K562 (cell line): ENCODE results near the gene BOLL. TPM values are rescaled to one million over a fixed set of nuclear protein-coding genes. Genes with fewer than 3 reads are reported as not detected.

Experiments used
- ATAC-seq: fragments of 200-7000 bp; cut with Tn5 transposase; 3 replicates; pipeline ENCODE4 v1.9.1; 2020; ENCODE audit warnings: moderate library complexity
- BruUV-seq: library from RNA; stranded (reverse); fragments of 400-500 nt; replicated peaks from 2 replicates; lab custom pipeline; 2021; lab: Mats Ljungman, UMichigan
- CTCF ChIA-PET: fragments of 300-600 bp; formaldehyde crosslinking; extraction: SDS; loops from one replicate; lab custom pipeline; 2021; ENCODE audit warnings: low intra/inter-chr PET ratio; lab: Yijun Ruan, JAX
- POLR2A ChIA-PET: fragments of 300-600, 350-650 bp; sonication (Branson Sonifier 250); formaldehyde crosslinking; extraction: SDS; loops from one replicate; lab custom pipeline; 2021; ENCODE audit warnings: antibody characterized with exemption, inconsistent platforms; lab: Yijun Ruan, JAX
- DNase-seq, 4 experiments: peaks; one replicate each; pipeline versions ENCODE4 v3.0.0 to v3.0.0-alpha.2; 2011 to 2018; ENCODE audit warnings: low spot score in 3 of 4, mixed read lengths in 3 of 4; ENCODE audit errors: extremely low read depth in 1 of 4
- FAIRE-seq: peaks from 2 replicates; lab custom pipeline; 2011; peaks lifted over from hg19 to GRCh38; lab: Jason Lieb, UNC
- H2AFZ ChIP-seq: 2 replicates; pipeline ENCODE4 v1.6.0; 2011; ENCODE audit warnings: low read depth, low read length, control low read depth, inconsistent platforms
- H3K27ac ChIP-seq: fragments of 200-600 bp; 3 replicates; pipeline ENCODE4 v1.8.0; 2011; ENCODE audit warnings: low read depth, mild to moderate bottlenecking, control low read depth, inconsistent platforms, low read length, moderate library complexity, mixed read lengths; ENCODE audit errors: extremely low read depth
- H3K27me3 ChIP-seq, 2 experiments: fragments of 300-600 bp in 1 of 2; 2 replicates in 1 of 2; 3 replicates in 1 of 2; pipeline versions ENCODE4 v1.6.0 to v1.8.0; 2011; ENCODE audit warnings: inconsistent platforms in 2 of 2, low read length in 2 of 2, mild to moderate bottlenecking in 1 of 2, mixed read lengths in 1 of 2, moderate library complexity in 1 of 2; ENCODE audit not compliant: control insufficient read depth in 2 of 2, insufficient read depth in 2 of 2
- H3K36me3 ChIP-seq: fragments of 300-600 bp; 3 replicates; pipeline ENCODE4 v1.8.0; 2011; ENCODE audit warnings: mild to moderate bottlenecking, low read length, inconsistent platforms; ENCODE audit not compliant: control insufficient read depth, insufficient read depth
- H3K4me1 ChIP-seq, 2 experiments: fragments of 200-600 bp in 1 of 2; replicated peaks in 1 of 2; 2 replicates in 1 of 2; 3 replicates in 1 of 2; pipeline versions ENCODE4 v1.5.1 to v1.8.0; 2011; ENCODE audit warnings: inconsistent platforms in 2 of 2, low read length in 2 of 2, mild to moderate bottlenecking in 1 of 2, mixed read lengths in 1 of 2, moderate library complexity in 1 of 2; ENCODE audit not compliant: control insufficient read depth in 2 of 2, insufficient read depth in 2 of 2
- H3K4me2 ChIP-seq: 2 replicates; pipeline ENCODE4 v1.6.1; 2011; ENCODE audit warnings: low read length, control low read depth, inconsistent platforms, mixed read lengths; ENCODE audit not compliant: insufficient read depth
- H3K4me3 ChIP-seq: fragments of 200-600 bp; sonication (generic), shearing (Covaris generic); 2 replicates; pipeline ENCODE4 v1.5.1; 2016; ENCODE audit warnings: control low read depth, inconsistent platforms
- H3K79me2 ChIP-seq: fragments of 200-600 bp; 3 replicates; pipeline ENCODE4 v1.8.0; 2011; ENCODE audit warnings: low read length, inconsistent platforms; ENCODE audit not compliant: control insufficient read depth, insufficient read depth
- H3K9ac ChIP-seq, 2 experiments: 2 replicates each; pipeline versions ENCODE4 v1.6.0 to v1.6.1; 2011; ENCODE audit warnings: low read depth in 2 of 2, low read length in 2 of 2, control low read depth in 1 of 2, inconsistent platforms in 1 of 2, mild to moderate bottlenecking in 1 of 2, mixed read lengths in 1 of 2; ENCODE audit not compliant: insufficient read depth in 1 of 2
- H3K9me1 ChIP-seq: one replicate; pipeline ENCODE4 v1.6.0; 2011; ENCODE audit warnings: inconsistent platforms, mild to moderate bottlenecking, low read length, moderate library complexity; ENCODE audit not compliant: control insufficient read depth, insufficient read depth
- H3K9me3 ChIP-seq: replicated peaks from 2 replicates; pipeline ENCODE4 v1.5.1; 2011; ENCODE audit warnings: low read depth, low read length, inconsistent platforms; ENCODE audit not compliant: control insufficient read depth, insufficient read depth
- H4K20me1 ChIP-seq: replicated peaks from 2 replicates; pipeline ENCODE4 v1.6.1; 2011; ENCODE audit warnings: low read length, inconsistent platforms, mixed read lengths; ENCODE audit not compliant: control insufficient read depth, insufficient read depth
- FOXO4 ChIP-seq: fragments of 450-650 bp; formaldehyde crosslinking; IDR thresholded peaks from 2 replicates; pipeline ENCODE4 v1.4.0; 2020; ENCODE audit warnings: mild to moderate bottlenecking, moderate library complexity
- TSHZ1 ChIP-seq: fragments of 250-450 bp; sonication (Bioruptor Pico); IDR thresholded peaks from 2 replicates; pipeline ENCODE4 v1.4.0; 2020; ENCODE audit warnings: mild to moderate bottlenecking, moderate library complexity
- WGBS: fragments of 100-300 bp; shearing (Covaris generic); methylation state at CpG from one replicate; pipeline ENCODE4 v1.1.6; 2016; ENCODE audit warnings: low coverage, mixed read lengths; ENCODE audit not compliant: insufficient coverage; ENCODE audit errors: missing lambda C conversion rate; 5-methylcytosine and 5-hydroxymethylcytosine counted together
- in situ Hi-C: fragments of 300-500 bp; cut with MboI; formaldehyde crosslinking; loops from 4 replicates; pipeline ENCODE4 v1.15.0; 2018; ENCODE audit warnings: inconsistent platforms, mixed read lengths
- intact Hi-C: fragments of 100-400 bp; cut with micrococcal nuclease; formaldehyde crosslinking; loops from 2 replicates; pipeline ENCODE4 v1.14.2; 2022
- polyA plus RNA-seq, 8 experiments: library from polyadenylated mRNA; depleted of rRNA in 4 of 8; stranded (reverse) in 5 of 8; unstranded in 3 of 8; fragments of >200 nt; fragmentation: Nextera tagmentation in 2 of 8; fragmentation: Illumina TruSeq in 1 of 8; extraction: Ambion mirVana in 2 of 8; extraction: Trizol in 1 of 8; gene quantifications; 2 replicates each; pipeline versions ENCODE4 v1.2.1 to v1.2.3, GENCODE V29; 2011 to 2014; ENCODE audit warnings: inconsistent platforms in 1 of 8, missing spikeins in 1 of 8
- total RNA-seq, 7 experiments: library from RNA; depleted of rRNA in 6 of 7; stranded (reverse); fragments of >200 nt in 6 of 7; fragmentation: Illumina TruSeq in 2 of 7; extraction: Trizol in 2 of 7; gene quantifications; 2 replicates each; pipeline versions ENCODE4 v1.2.1 to v1.2.3, GENCODE V29; 2011 to 2021; ENCODE audit warnings: low replicate concordance in 1 of 7

The BOLL gene
- total and polyA plus RNA-seq, 9 of the 15 experiments (the other 6 are each of a cell fraction or from before 2014, with no cell fraction given): 0.11 to 0.55 (median 0.19) TPM; not detected in 1

- Histone ChIP-seq H3K27me3 (no peaks in the 10 kb centered on the region), H3K4me3 (peak overlapping the region; percentile 10; the same call in 1 of the 2 replicates), H3K9me3 (no peaks in the 10 kb centered on the region), H3K9ac (peak overlapping the region in 1 of 2 experiments; percentile 52; a peak in 1 of 4 replicates), H3K4me2 (peak overlapping the region; percentile 60), H2AFZ (no peak overlapping the region), H4K20me1 (peaks cover 14% of the 10 kb centered on the region), H3K79me2 (peaks cover 62% of the 10 kb centered on the region), H3K4me1 (peaks cover 5 to 12% of the 10 kb centered on the region in 2 experiments; a peak in 4 of 5 replicates), H3K36me3 (peaks cover 53% of the 10 kb centered on the region), H3K27ac (no peak overlapping the region), H3K9me1 (no peaks in the 10 kb centered on the region)
- ATAC-seq: no peak
- intact Hi-C loops (loop anchor here (1.0 to 10.0 kb wide), 5 partner anchors 69 to 426 kb away; partner anchors contain the start of gene HSPD1), in situ Hi-C loops (no loop called here)
- CTCF ChIA-PET: interaction anchor here (1.0 to 1.6 kb wide), 2 partner anchors 70 to 588 kb away, joined by 3 to 6 read pairs; no protein-coding TSS in a partner anchor
- no peak for FAIRE-seq
- DNase-seq: no peak
- TF ChIP-seq TSHZ1 (CRISPR knock-in tag) (no peak), FOXO4 (no peak)
- no TSS peak for BruUV-seq
- WGBS: 10% methylated on average over 2 of the region's 2 CpGs
- POLR2A ChIA-PET: no interaction called here
These were observed 76.8 kb downstream of the BOLL start for GRCh38 chr2:197708331-197708730.
